Measurements from ENCODE around the gene LEMD2.

LEMD2 gene

GRCh38 chr6:33738153-33738552 lies 50.8 kb downstream of the LEMD2 start:
- no peak for DNase-seq

- no peak for DNase-seq
Observed at GRCh38 chr6:33737267-33738026, 51.5 kb downstream of the LEMD2 start.

GRCh38 chr6:33735216-33735615 lies 53.7 kb downstream of the LEMD2 start:
- no peak for DNase-seq

GRCh38 chr6:33733709-33734007 lies 55.3 kb downstream of the LEMD2 start:
- no peak for DNase-seq

GRCh38 chr6:33732817-33733708 lies 55.9 kb downstream of the LEMD2 start:
- no peak for DNase-seq

- no peak for DNase-seq
Observed at GRCh38 chr6:33732385-33732784, 56.5 kb downstream of the LEMD2 start.

- no peak for DNase-seq
Observed at GRCh38 chr6:33731751-33732282, 57.1 kb downstream of the LEMD2 start.

GRCh38 chr6:33731035-33731434 lies 57.9 kb downstream of the LEMD2 start:
- no peak for DNase-seq

- DNase-seq = no peak
Observed at GRCh38 chr6:33730611-33731010, 58.3 kb downstream of the LEMD2 start.

- DNase-seq = no peak
Observed at GRCh38 chr6:33729059-33729458, 59.9 kb downstream of the LEMD2 start.

- no peak for DNase-seq
Observed at GRCh38 chr6:33728438-33728837, 60.5 kb downstream of the LEMD2 start.

GRCh38 chr6:33727932-33728331 lies 61.0 kb downstream of the LEMD2 start:
- DNase-seq = no peak

GRCh38 chr6:33727126-33727525 lies 61.8 kb downstream of the LEMD2 start:
- DNase-seq = no peak

GRCh38 chr6:33726696-33727095 lies 62.2 kb downstream of the LEMD2 start:
- no peak for DNase-seq

- no peak for DNase-seq
Observed at GRCh38 chr6:33725891-33726673, 62.8 kb downstream of the LEMD2 start.

GRCh38 chr6:33725222-33725621 lies 63.7 kb downstream of the LEMD2 start:
- no peak for DNase-seq

GRCh38 chr6:33724102-33725023 lies 64.6 kb downstream of the LEMD2 start:
- no peak for DNase-seq

- DNase-seq = no peak
Observed at GRCh38 chr6:33723371-33724085, 65.4 kb downstream of the LEMD2 start.

- DNase-seq = no peak
Observed at GRCh38 chr6:33722103-33722623, 66.8 kb downstream of the LEMD2 start.

- no peak for DNase-seq
Observed at GRCh38 chr6:33721508-33721907, 67.4 kb downstream of the LEMD2 start.

Data from right kidney (tissue), 1 donor.